MG63 (cell line): ENCODE data around the gene SP140L. TPM values are rescaled to one million over a fixed set of nuclear protein-coding genes. Genes with fewer than 3 reads are reported as not detected.
"Not testable (repeated sequence)": the region's sequence is repeated elsewhere in the genome, so short reads cannot be mapped to it uniquely, and the experiment has no call there.

Experiments
- DNase-seq: peaks from one replicate; pipeline ENCODE4 v3.0.0-alpha.2; 2020
- H3K27me3 ChIP-seq: fragments of 250-450 bp; sonication (Bioruptor Pico); 2 replicates; pipeline ENCODE4 v1.5.1; 2020; ENCODE audit warnings: mild to moderate bottlenecking, moderate library complexity
- H3K36me3 ChIP-seq: fragments of 250-450 bp; sonication (Bioruptor Pico); 2 replicates; pipeline ENCODE4 v1.5.1; 2020; ENCODE audit warnings: mild to moderate bottlenecking, moderate library complexity
- H3K4me3 ChIP-seq: fragments of 250-450 bp; sonication (Bioruptor Pico); 2 replicates; pipeline ENCODE4 v1.5.1; 2020; ENCODE audit warnings: mild to moderate bottlenecking, moderate library complexity
- H3K9me3 ChIP-seq: fragments of 250-450 bp; sonication (Bioruptor Pico); 2 replicates; pipeline ENCODE4 v1.5.1; 2020; ENCODE audit warnings: mild to moderate bottlenecking, moderate library complexity
- total RNA-seq: library from RNA; depleted of rRNA; stranded (reverse); fragments of >200 nt; shearing (Covaris generic); gene quantifications from 2 replicates; pipeline ENCODE4 v1.2.3, GENCODE V29; 2014; ENCODE audit warnings: low replicate concordance

Gene SP140L
- total RNA-seq, 1 experiment from 2014 or later: 3.8 TPM

- Histone ChIP-seq H3K36me3 (peaks cover 54% of the 10 kb centered on the region), H3K27me3 (no peaks in the 10 kb centered on the region), H3K4me3 (no peak overlapping the region), H3K9me3 (peaks cover 15% of the 10 kb centered on the region)
- no peak for DNase-seq
Measured at GRCh38 chr2:230425377-230425776, 98.4 kb downstream of the SP140L start.

DNA sequence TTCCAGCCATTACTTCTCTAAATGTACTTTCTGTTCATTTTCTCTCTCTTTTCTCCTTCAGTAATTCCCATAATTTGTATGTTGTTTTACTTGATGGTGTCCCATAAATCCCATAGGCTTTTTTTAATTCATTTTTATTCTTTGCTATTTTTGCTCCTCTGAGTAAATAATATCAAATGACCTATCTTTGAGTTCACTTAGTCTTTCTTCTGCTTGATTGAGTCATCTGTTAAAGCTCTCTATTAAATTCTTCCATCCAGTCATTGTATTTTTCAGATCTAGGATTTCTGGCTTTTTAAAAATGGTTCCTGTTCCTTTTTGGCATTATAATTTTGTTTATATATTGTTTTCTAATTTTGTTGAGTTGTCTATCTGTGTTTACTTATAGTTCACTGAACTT, 102.5 kb downstream of the SP140L start:
- H3K36me3 ChIP-seq: peaks cover 46% of the 10 kb centered on the region

DNA sequence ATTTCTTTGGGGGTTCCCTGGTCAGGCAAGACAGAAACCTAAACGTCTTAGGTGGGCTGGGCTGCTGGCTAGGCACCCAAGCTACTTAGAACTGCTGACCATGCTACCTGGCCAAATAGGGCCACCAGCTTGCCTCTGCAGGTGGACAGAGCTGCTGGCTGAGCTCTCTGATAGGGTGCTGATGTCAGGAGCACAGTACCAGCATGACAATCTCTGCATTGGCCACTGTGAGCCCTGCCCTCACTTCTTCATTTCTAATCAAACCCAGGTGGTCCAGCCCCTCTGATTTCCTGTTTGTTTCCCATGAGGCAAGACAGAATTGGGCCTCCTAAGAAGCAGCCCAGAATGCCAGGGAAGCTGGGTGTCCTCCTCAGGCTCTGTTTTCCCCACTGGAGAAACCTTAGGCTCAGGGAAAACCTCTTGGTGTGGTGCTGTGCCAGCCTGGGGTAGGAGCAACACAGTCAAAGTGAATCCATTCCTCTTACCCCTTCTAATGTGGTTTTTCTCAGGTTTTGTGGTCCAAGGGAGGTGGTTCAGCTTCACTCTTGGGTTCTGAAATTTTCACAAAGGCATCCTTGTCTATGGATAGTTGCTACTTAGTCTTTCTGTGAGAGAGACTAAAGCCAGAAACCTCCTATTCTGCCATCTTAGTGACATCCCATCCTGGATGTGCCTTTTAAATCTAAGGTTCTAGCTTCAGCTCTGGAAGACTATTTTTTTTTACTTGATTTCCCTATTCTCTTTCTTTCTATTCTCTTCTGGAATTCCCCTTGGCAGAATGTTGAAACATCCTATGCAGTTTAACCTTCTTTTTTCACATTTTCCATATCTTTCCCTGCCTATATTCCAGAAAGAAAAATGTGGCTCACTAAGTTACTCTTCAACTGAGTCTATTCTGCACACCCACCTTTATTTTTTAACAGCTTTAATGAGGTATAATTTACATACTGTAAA, 104.2 kb downstream of the SP140L start:
- Histone ChIP-seq H3K27me3 (no peaks in the 10 kb centered on the region), H3K36me3 (peaks cover 51% of the 10 kb centered on the region), H3K9me3 (peaks cover 22% of the 10 kb centered on the region), H3K4me3 (no peak overlapping the region)
- DNase-seq: no peak

More for the DNA sequence above, 102.5 kb downstream of the SP140L start:
- no peaks in the 10 kb centered on the region for H3K27me3 ChIP-seq
- no peak for DNase-seq
- H3K4me3 ChIP-seq: no peak overlapping the region
- H3K9me3 ChIP-seq: peaks cover 17% of the 10 kb centered on the region

DNA sequence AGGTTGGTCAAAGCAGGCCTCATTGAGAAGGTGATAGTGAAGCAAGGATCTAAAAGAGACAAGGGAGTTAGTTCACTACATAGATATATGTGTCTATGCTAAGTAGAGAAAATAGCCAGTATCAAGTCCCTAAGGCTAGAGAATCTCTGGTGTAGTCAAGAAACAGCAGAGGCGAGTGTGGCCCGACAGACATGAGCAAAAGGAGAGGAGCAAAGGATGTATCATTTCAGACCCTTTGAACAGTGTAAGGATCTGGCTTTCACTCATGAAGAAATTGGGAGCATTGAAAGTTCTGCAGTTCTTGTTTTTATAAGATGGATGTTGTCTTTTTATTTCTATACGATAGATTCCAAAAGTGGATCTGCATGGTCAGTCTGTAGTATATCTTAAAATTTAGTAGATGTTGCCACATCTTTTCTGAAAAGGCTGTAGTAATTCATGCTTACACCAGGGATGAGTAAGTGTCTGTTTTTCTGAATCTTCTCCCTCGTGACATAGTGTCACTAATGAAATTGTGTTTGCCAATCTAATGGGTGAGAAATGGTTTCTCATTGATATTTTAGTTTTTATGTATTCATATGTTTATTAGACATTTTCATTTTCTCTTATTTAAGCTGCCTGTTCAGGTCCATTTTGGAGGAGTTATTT, 107.8 kb downstream of the SP140L start:
- Histone ChIP-seq H3K27me3 (no peaks in the 10 kb centered on the region), H3K9me3 (peaks cover 12% of the 10 kb centered on the region), H3K4me3 (no peak overlapping the region), H3K36me3 (peaks cover 41% of the 10 kb centered on the region)
- DNase-seq: no peak

DNA sequence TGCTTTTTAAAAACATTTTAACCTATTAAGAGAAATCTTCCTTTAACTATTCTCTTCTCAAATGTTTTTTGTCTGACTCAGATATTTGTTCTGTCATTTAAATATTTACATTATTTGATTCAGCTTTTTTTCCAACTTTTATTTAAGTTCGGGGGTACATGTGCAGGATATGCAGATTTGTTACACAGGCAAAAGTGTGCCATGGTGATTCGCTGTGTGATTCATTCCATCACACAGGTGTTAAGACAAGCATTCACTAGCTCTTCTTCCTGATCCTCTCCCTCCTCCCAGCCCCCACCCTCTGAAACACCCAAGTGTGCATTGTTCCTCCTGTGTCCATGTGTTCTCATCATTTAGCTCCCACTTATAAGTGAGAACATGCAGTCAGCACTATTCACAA, 108.4 kb downstream of the SP140L start:
- H3K4me3 ChIP-seq: no peak overlapping the region
- H3K27me3 ChIP-seq: no peaks in the 10 kb centered on the region
- peaks cover 12% of the 10 kb centered on the region for H3K9me3 ChIP-seq
- H3K36me3 ChIP-seq: peaks cover 41% of the 10 kb centered on the region
- DNase-seq: no peak

GRCh38 chr2:230439121-230439520, 112.1 kb downstream of the SP140L start:
- H3K27me3 ChIP-seq, DNase-seq, H3K4me3 ChIP-seq: not testable (repeated sequence)
- Histone ChIP-seq H3K36me3 (peaks cover 38% of the 10 kb centered on the region), H3K9me3 (peaks cover 10% of the 10 kb centered on the region)

DNA sequence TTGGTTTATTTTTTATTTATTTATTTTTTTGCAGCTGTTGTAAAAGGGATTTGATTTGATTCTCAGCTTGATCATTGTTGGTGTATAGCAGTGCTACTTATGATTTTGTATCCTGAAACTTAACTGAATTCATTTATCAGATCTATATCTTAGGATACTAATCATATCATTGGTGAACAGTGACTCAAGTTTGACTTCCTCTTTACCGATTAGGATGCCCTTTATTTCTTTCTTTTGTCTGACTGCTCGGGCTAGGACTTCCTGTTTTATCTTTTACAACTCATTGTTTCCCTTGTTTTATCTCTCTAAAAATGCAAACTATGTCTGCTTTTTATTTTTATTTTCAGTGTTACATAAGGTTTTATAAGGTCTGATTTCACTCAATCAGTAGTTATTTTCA, 112.6 kb downstream of the SP140L start:
- Histone ChIP-seq H3K27me3 (no peaks in the 10 kb centered on the region), H3K36me3 (peaks cover 43% of the 10 kb centered on the region), H3K9me3 (peaks cover 10% of the 10 kb centered on the region), H3K4me3 (no peak overlapping the region)
- DNase-seq: no peak

- H3K9me3 ChIP-seq: peaks cover 4% of the 10 kb centered on the region
- no peak for DNase-seq
- peaks cover 53% of the 10 kb centered on the region for H3K36me3 ChIP-seq
- H3K27me3 ChIP-seq: no peaks in the 10 kb centered on the region
- H3K4me3 ChIP-seq: no peak overlapping the region
Measured at GRCh38 chr2:230441227-230441897, 114.4 kb downstream of the SP140L start.

DNA sequence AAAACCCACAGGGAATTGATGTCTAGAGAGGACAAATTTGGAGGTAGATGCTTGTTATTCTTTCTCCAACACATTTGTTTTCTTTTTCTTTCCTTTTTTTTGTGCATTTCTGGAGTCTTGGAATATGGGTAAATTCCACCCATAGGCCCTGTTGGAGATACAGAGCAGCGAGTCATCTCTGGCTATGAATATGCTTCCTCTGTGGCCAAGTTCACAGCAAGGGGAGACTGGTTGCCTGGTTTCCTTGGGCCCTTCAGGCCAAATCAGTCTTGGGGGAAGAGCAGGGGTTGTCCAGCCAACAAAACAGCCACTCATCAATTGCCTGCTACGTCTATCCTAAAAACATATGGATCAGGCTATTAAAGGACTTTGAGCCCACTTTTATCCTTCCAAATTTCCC, 116.5 kb downstream of the SP140L start:
- Histone ChIP-seq H3K9me3 (no peaks in the 10 kb centered on the region), H3K27me3 (no peaks in the 10 kb centered on the region), H3K36me3 (peaks cover 69% of the 10 kb centered on the region), H3K4me3 (no peak overlapping the region)
- DNase-seq: peak; percentile 80

- no peak for DNase-seq
- no peak overlapping the region for H3K4me3 ChIP-seq
- no peaks in the 10 kb centered on the region for H3K9me3 ChIP-seq
- H3K36me3 ChIP-seq: peaks cover 68% of the 10 kb centered on the region
- H3K27me3 ChIP-seq: no peaks in the 10 kb centered on the region
Measured at GRCh38 chr2:230444832-230445231, 117.8 kb downstream of the SP140L start.

DNA sequence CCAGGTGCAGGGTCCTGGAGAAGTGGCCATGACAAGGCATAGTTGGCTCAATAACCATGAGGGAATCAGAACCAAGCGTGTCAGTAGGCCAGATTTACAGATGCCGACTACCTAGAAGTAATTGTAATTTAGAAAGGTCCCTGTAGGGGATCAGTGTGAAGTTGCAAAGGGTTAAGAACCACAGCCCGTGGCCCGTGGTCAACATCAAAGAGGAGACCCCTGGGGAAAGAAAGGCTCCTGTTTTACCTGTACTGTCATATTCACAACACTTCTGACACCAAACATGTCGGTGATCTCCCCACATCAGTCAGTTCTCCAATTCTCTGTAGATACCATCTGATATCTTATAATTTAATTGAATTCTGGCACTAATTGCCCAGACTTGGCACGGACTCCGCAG, 120.0 kb downstream of the SP140L start:
- no peaks in the 10 kb centered on the region for H3K9me3 ChIP-seq
- H3K36me3 ChIP-seq: peaks cover 74% of the 10 kb centered on the region

DNA sequence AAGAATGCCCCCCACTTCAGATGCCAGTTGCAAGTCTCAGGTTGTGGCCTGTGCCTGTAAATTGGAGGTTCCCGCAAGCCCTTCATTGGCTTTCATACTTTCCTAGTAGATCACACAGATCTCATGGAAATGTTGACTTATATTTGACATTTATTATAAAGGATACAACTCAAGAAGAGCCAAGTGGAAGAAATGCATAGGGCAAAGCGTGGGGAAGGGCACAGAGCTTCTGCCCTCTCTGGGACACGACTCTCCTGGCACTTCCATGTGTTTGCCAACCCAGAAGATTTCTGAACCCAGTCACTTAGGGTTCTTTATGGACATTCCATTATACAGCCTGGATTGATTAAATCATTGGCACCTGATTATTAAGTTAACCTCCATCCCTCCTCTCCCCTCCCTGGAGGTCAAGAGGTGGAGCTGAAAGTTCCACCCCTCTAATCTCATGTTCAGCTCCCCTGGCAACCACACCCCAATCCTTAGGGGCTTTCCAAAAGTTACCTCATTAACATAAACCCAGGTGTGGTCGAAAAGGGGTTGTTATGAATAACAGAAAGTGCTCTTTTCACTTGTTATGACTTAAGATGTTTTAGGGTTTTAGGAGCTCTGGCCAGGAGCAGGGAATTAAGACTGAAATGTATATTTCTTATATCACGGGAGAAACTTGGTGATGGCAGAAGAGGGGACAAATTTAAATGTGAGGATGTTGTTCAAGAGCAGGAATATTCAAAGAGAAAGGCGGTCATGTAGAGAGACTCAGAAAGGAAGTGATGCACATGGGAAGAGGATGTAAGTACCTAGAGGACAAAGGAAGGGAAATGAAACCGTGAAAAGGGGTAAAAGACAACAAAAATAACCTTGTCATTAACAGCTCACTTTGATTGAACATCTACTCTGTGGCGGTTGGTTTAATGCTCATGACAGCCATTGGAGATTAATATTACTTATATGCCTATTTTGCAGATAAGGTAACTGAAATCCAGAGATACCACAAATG, 120.8 kb downstream of the SP140L start:
- H3K4me3 ChIP-seq: no peak overlapping the region
- DNase-seq: no peak
- no peaks in the 10 kb centered on the region for H3K27me3 ChIP-seq
- peaks cover 79% of the 10 kb centered on the region for H3K36me3 ChIP-seq
- H3K9me3 ChIP-seq: no peaks in the 10 kb centered on the region

More for the DNA sequence above, 120.0 kb downstream of the SP140L start:
- DNase-seq: no peak
- Histone ChIP-seq H3K27me3 (no peaks in the 10 kb centered on the region), H3K4me3 (no peak overlapping the region)

- Histone ChIP-seq H3K9me3 (no peaks in the 10 kb centered on the region; the same call in 1 of the 2 replicates), H3K27me3 (no peaks in the 10 kb centered on the region), H3K36me3 (peaks cover 86% of the 10 kb centered on the region), H3K4me3 (no peak overlapping the region)
- DNase-seq: no peak
Measured at GRCh38 chr2:230449901-230450467, 123.0 kb downstream of the SP140L start.

GRCh38 chr2:230453006-230453405, 126.0 kb downstream of the SP140L start:
- peaks cover 86% of the 10 kb centered on the region for H3K36me3 ChIP-seq
- DNase-seq: no peak
- H3K27me3 ChIP-seq: no peaks in the 10 kb centered on the region
- H3K4me3 ChIP-seq: no peak overlapping the region
- H3K9me3 ChIP-seq: peaks cover 7% of the 10 kb centered on the region
